HUES48 (cell line): ENCODE results near the gene CTAGE6.
"Not testable (repeated sequence)": the region's sequence is repeated elsewhere in the genome, so short reads cannot be mapped to it uniquely, and the experiment has no call there.

Experiments
- H3K27ac ChIP-seq: one replicate; pipeline ENCODE4 v1.7.0; 2013; ENCODE audit warnings: low read depth, low read length, inconsistent platforms
- H3K27me3 ChIP-seq: 2 replicates; pipeline ENCODE4 v1.6.1; 2013; ENCODE audit warnings: mild to moderate bottlenecking, low read length; ENCODE audit not compliant: control insufficient read depth, insufficient read depth
- H3K36me3 ChIP-seq: 2 replicates; pipeline ENCODE4 v1.6.1; 2013; ENCODE audit warnings: low read length; ENCODE audit not compliant: control insufficient read depth, insufficient read depth
- H3K4me1 ChIP-seq: 2 replicates; pipeline ENCODE4 v1.6.1; 2013; ENCODE audit warnings: mild to moderate bottlenecking, low read length; ENCODE audit not compliant: control insufficient read depth, insufficient read depth
- H3K4me3 ChIP-seq: 2 replicates; pipeline ENCODE4 v1.5.1; 2013; ENCODE audit warnings: mild to moderate bottlenecking, low read depth, low read length
- H3K9ac ChIP-seq: 2 replicates; pipeline ENCODE4 v1.6.1; 2013; ENCODE audit warnings: mild to moderate bottlenecking, low read depth, low read length, moderate library complexity
- H3K9me3 ChIP-seq: 2 replicates; pipeline ENCODE4 v1.6.1; 2013; ENCODE audit warnings: low read length; ENCODE audit not compliant: control insufficient read depth, insufficient read depth

The CTAGE6 gene

DNA sequence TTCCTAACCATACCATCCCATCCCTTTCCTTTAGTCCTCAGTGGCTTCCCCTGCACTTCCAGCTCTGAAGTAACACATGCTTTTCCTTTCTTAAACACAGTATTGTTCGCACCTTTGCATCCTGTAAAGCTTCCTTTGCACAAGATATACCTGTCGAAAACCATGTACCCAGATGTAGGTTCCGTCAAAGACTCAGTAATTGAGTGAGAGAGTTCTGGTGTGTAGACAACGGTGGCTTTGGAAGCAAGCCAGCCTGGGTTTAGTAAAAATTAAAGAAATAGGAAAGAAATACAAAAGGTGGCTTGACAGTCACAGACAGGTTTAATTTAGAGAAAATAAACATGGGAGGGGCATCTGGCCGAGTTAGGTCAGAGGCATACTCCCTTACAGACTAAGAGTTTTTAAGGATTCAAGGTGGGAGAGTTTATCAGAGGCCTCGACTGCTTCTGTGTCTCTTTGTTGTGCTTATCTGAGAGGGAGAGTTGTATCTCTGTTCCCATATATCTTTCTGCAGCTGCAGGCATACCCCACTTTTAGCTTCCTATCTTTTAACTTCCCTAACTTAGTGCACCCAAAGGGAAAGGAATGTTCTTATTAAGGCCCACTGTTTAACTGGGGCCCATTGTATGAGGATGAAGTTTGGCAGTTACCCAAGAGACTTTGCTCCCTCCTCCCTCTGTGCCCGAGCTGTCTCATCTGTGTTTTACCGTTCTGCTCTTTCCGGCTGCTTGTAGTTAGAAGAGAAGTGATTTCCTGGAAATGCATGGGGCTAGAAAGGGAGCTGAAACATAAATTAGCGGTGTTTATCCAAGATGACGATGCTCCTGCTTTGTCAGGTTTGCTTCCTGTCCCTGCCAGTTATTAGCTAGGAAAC, 42.7 kb downstream of the CTAGE6 start:
- not testable (repeated sequence) for H3K27ac ChIP-seq, H3K9ac ChIP-seq, H3K9me3 ChIP-seq, H3K4me3 ChIP-seq, H3K36me3 ChIP-seq, H3K27me3 ChIP-seq, H3K4me1 ChIP-seq

DNA sequence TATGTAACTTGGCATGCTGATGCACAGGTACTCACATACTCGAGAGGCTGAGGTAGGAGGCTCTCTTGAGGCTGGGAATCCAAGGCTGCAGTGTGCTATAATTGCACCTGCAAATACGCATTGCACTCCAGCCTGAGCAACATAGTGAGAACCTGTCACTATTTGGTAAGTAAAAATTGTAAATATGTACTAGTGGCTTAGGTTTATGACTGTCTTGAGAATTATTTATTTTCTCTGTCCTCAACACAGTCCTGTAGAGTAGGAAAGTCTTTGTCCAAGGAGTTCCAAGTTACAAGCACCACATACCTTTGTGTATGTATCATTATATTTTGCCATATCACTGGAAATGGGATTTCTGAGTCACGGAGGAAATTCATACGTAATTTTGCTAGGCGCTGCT, 45.1 kb downstream of the CTAGE6 start:
- H3K27me3 ChIP-seq, H3K9ac ChIP-seq, H3K4me1 ChIP-seq, H3K4me3 ChIP-seq, H3K27ac ChIP-seq, H3K36me3 ChIP-seq, H3K9me3 ChIP-seq: not testable (repeated sequence)

DNA sequence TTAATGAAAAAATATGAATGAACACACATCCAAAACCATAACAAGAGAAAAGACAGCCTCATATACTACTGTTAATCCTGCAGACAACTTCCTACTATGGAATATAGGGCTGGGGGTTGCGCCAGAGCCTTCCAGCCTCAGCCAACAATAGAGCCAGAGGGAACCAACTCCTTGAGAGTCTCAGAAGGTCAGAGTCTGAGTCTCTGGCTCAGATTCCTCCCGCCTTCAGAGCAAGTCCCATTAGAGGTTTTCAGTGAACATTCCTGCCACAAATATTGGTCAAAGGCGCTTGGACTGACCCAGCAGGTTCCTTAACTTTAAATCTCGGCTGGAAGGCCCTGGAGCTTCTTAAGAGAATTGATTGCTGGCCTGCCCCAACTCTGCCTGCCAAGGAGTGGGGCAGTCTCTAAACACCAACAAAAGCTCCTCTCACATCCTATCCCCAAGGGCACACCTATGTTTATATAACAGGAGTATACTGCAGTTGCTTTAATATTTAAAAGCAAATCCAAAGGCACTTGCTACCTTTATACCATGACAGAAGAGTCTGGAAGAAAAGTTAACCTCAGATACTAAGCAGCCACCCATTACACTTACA, 45.7 kb downstream of the CTAGE6 start:
- H3K4me3 ChIP-seq, H3K4me1 ChIP-seq, H3K36me3 ChIP-seq, H3K27ac ChIP-seq, H3K9ac ChIP-seq, H3K27me3 ChIP-seq, H3K9me3 ChIP-seq: not testable (repeated sequence)

DNA sequence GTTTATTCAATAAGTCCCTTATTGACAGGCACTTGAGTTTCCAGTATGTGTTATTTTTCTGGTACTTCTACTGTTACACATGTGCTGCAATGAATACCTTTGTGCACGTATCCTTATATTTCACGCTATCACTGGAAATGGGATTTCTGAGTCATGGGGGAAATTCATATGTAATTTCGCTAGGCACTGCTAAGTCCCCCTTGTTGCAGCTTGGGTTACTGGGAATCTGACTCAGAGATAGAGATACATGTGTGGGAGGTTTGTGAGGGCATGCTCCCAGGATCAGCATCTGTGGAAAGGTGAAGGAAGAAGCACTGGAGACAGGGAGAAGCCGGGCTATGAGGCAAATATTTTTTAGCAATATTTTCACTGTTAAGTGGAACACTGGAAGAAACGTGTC, 47.6 kb downstream of the CTAGE6 start:
- not testable (repeated sequence) for H3K4me1 ChIP-seq, H3K9me3 ChIP-seq, H3K4me3 ChIP-seq, H3K27ac ChIP-seq, H3K9ac ChIP-seq, H3K27me3 ChIP-seq, H3K36me3 ChIP-seq
